ENCODE results near the gene SOS1. TPM values are rescaled to one million over a fixed set of nuclear protein-coding genes. Genes with fewer than 3 reads are reported as not detected.

SOS1 gene
- polyA plus RNA-seq, 1 donor, result 29.8 TPM

- DNase-seq, result no peak
Observed at GRCh38 chr2:39023649-39024048, 97.2 kb downstream of the SOS1 start.

- no peak for DNase-seq
Observed at GRCh38 chr2:39022642-39023235, 98.1 kb downstream of the SOS1 start.

GRCh38 chr2:39020383-39020782, 100.5 kb downstream of the SOS1 start:
- no peak for DNase-seq

GRCh38 chr2:39018638-39019037, 102.2 kb downstream of the SOS1 start:
- DNase-seq, result no peak

- peak; percentile 3 for DNase-seq
Observed at GRCh38 chr2:39017334-39017733, 103.5 kb downstream of the SOS1 start.

GRCh38 chr2:39015424-39015823, 105.4 kb downstream of the SOS1 start:
- DNase-seq, result no peak

GRCh38 chr2:39013871-39014270, 107.0 kb downstream of the SOS1 start:
- DNase-seq, result no peak

GRCh38 chr2:39008665-39009064, 112.2 kb downstream of the SOS1 start:
- DNase-seq, result no peak

- DNase-seq, result no peak
Observed at GRCh38 chr2:39007875-39008504, 112.9 kb downstream of the SOS1 start.

GRCh38 chr2:39000552-39000951, 120.3 kb downstream of the SOS1 start:
- DNase-seq, result no peak

- DNase-seq, result peak; percentile 11
Observed at GRCh38 chr2:38997781-38998180, 123.1 kb downstream of the SOS1 start.

GRCh38 chr2:38991899-38992298, 129.0 kb downstream of the SOS1 start:
- DNase-seq, result no peak

GRCh38 chr2:38988716-38989115, 132.1 kb downstream of the SOS1 start:
- no peak for DNase-seq

- no peak for DNase-seq
Observed at GRCh38 chr2:38982498-38982897, 138.4 kb downstream of the SOS1 start.

- no peak for DNase-seq
Observed at GRCh38 chr2:38981670-38982357, 139.0 kb downstream of the SOS1 start.

- DNase-seq, result no peak
Observed at GRCh38 chr2:38981003-38981669, 139.7 kb downstream of the SOS1 start.

GRCh38 chr2:38978908-38979307, 141.9 kb downstream of the SOS1 start:
- no peak for DNase-seq

GRCh38 chr2:38978296-38978903, 142.5 kb downstream of the SOS1 start:
- DNase-seq, result no peak

- DNase-seq, result no peak
Observed at GRCh38 chr2:38977047-38977446, 143.8 kb downstream of the SOS1 start.

- peak; percentile 23 for DNase-seq
Observed at GRCh38 chr2:38975042-38975441, 145.8 kb downstream of the SOS1 start.

GRCh38 chr2:38973266-38973665, 147.6 kb downstream of the SOS1 start:
- DNase-seq, result no peak

GRCh38 chr2:38971377-38971776, 149.5 kb downstream of the SOS1 start:
- DNase-seq, result no peak

GRCh38 chr2:38968021-38968420, 152.8 kb downstream of the SOS1 start:
- no peak for DNase-seq
